GM10266 (cell line): ENCODE results near the gene SPTBN1.
"Not testable (repeated sequence)": the region's sequence is repeated elsewhere in the genome, so short reads cannot be mapped to it uniquely, and the experiment has no call there.

Source experiments
- DNase-seq: peaks from one replicate; pipeline ENCODE4 v3.0.0; 2012; ENCODE audit errors: extremely low spot score
- CTCF ChIP-seq: IDR thresholded peaks from 2 replicates; pipeline ENCODE4 v1.5.1; 2012; ENCODE audit warnings: mild to moderate bottlenecking, low read depth; ENCODE audit not compliant: control insufficient read depth, insufficient read depth; ENCODE audit errors: missing control alignments

Gene SPTBN1

GRCh38 chr2:54526226-54526879 lies 70.2 kb downstream of the SPTBN1 start:
- TF ChIP-seq CTCF, result no peak
- DNase-seq, result no peak

- DNase-seq, result no peak
- no peak for TF ChIP-seq CTCF
These were observed 72.3 kb downstream of the SPTBN1 start for GRCh38 chr2:54528311-54528955.

GRCh38 chr2:54529518-54529917 lies 73.4 kb downstream of the SPTBN1 start:
- not testable (repeated sequence) for DNase-seq

GRCh38 chr2:54529935-54530334 lies 73.8 kb downstream of the SPTBN1 start:
- no peak for DNase-seq
- no peak for TF ChIP-seq CTCF

- no peak for DNase-seq
- no peak for TF ChIP-seq CTCF
These were observed 75.4 kb downstream of the SPTBN1 start for GRCh38 chr2:54531558-54531957.

GRCh38 chr2:54534221-54534620 lies 78.1 kb downstream of the SPTBN1 start:
- no peak for TF ChIP-seq CTCF
- no peak for DNase-seq

GRCh38 chr2:54534625-54535024 lies 78.5 kb downstream of the SPTBN1 start:
- no peak for DNase-seq
- no peak for TF ChIP-seq CTCF
